Pancreas (tissue), 10 donors: Measurements from ENCODE around the gene ENO2. TPM values are rescaled to one million over a fixed set of nuclear protein-coding genes. Genes with fewer than 3 reads are reported as not detected.

Source experiments
- ATAC-seq, 4 donors: fragments of 200-7000 bp; cut with Tn5 transposase; one replicate each; pipeline versions ENCODE4 v1.8.0 to v1.9.1; 2020; ENCODE audit warnings: mild to moderate bottlenecking in 4 of 4, moderate library complexity in 4 of 4
- DNase-seq, 6 donors: peaks; one replicate each; pipeline ENCODE4 v3.0.0-alpha.2; 2020
- FAIRE-seq: peaks from 2 replicates; lab custom pipeline; 2012; peaks lifted over from hg19 to GRCh38; lab: Jason Lieb, UNC
- H3K27ac ChIP-seq, 4 donors: fragments of 200-600 bp; sonication (generic); 1 replicate in 3 of 4; 2 replicates in 1 of 4; pipeline versions ENCODE4 v1.5.0 to v1.8.0; 2020
- H3K27me3 ChIP-seq, 4 donors: fragments of 200-600 bp; one replicate each; pipeline ENCODE4 v1.8.0; 2021
- H3K36me3 ChIP-seq, 3 donors: fragments of 200-600 bp; sonication (generic) in 1 of 3; one replicate each; pipeline versions ENCODE4 v1.5.0 to v1.8.0; 2020 to 2021
- H3K4me1 ChIP-seq, 3 donors: fragments of 200-600 bp; one replicate each; pipeline ENCODE4 v1.8.0; 2021
- H3K4me3 ChIP-seq, 4 donors: fragments of 200-600 bp; sonication (generic) in 2 of 4; one replicate each; pipeline versions ENCODE4 v1.5.0 to v1.8.0; 2020 to 2021
- H3K9me3 ChIP-seq, 4 donors: fragments of 200-600 bp; one replicate each; pipeline ENCODE4 v1.8.0; 2021
- WGBS, 2 donors: extraction: QIAGEN DNeasy Blood & Tissue Kit; methylation state at CpG; one replicate each; pipeline ENCODE4 v1.1.7; 2013; 5-methylcytosine and 5-hydroxymethylcytosine counted together
- intact Hi-C, 3 donors: fragments of 100-400 bp; cut with DNase I; formaldehyde crosslinking; loops; one replicate each; pipeline versions ENCODE4 v1.11.1 to v1.14.2; 2022
- polyA plus RNA-seq, 2 donors: library from polyadenylated mRNA; stranded (reverse); fragments of 200-250 nt; gene quantifications; one replicate each; pipeline ENCODE4 v1.2.3, GENCODE V29; 2013
- total RNA-seq, 6 donors: library from RNA; stranded (reverse); fragmentation: NEBNext Ultra II Directional in 4 of 6; extraction: Animal tissue kit (Norgen Biotek cat#: 25700) in 4 of 6; gene quantifications; one replicate each; pipeline versions ENCODE4 v1.2.1 to v1.2.4, GENCODE V29; 2021 to 2023
- TF ChIP-seq, protein P1 (sequence below), 4 donors: fragments of 200-600 bp; sonication (generic) in 3 of 4; IDR thresholded peaks; one replicate each; pipeline versions ENCODE4 v1.5.0 to v1.8.0; 2021; ENCODE audit warnings: antibody characterized with exemption in 4 of 4
- donor health status: healthy with polysubstance abuse.
- donor health status: DM: no; HTN: no; CAD: no; lungs with moderate emphysema.
- donor health status: DM: no; HTN: no; CAD: no.
- donor health status: control.
- donor health status: control.
- donor health status: Bipolar disorder and iron deficiency.
- donor health status: DM: yes; HTN: yes; CAD: no.
- donor health status: DM: no; HTN: no; CAD: no.
- donor health status: DM: no; HTN: no; CAD: no.
- donor health status: DM: yes; HTN: yes; CAD: no.

Gene ENO2
- total and polyA plus RNA-seq, 8 donors, result 2.3 to 53.6 (median 6.6) TPM

DNA sequence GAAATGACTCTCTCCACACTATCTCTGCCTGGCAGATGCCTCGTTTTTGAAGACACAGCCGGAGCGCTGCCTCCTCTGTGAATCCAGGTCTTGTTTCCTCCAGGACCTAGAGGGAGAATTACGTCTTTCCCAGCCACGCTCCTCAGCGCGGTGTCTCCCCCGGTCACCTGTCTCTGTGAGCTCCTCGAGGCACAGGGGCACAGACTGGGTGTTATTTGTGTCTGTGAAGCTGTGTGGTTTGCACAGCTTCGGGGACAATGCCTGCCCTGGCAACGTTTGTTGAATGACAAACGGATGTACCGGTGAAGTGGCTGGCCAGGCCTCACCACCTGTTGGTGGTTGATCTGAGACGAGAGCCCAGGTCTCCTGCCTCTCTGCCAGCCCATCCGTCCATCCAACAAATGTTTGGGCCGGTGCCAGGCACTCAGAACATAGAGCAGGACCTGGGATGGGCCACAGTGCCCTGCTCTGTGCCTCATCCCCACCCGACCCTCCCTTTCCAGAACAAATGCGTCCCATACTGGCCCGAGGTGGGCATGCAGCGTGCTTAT is 42.8 kb downstream of the ENO2 start:
- no peak for ATAC-seq
- no peak overlapping the region for H3K27ac ChIP-seq
- no peak overlapping the region for H3K4me3 ChIP-seq
- H3K4me1 ChIP-seq, result peaks cover 0 to 20% (median 14%) of the 10 kb centered on the region in 3 donors
- H3K27me3 ChIP-seq, result no peaks in the 10 kb centered on the region
- intact Hi-C loops, result no loop called here
- 83 to 85% methylated on average over 20 of the region's 20 CpGs for WGBS, 2 donors
- H3K9me3 ChIP-seq, result no peaks in the 10 kb centered on the region
- TF ChIP-seq, protein P1, sequence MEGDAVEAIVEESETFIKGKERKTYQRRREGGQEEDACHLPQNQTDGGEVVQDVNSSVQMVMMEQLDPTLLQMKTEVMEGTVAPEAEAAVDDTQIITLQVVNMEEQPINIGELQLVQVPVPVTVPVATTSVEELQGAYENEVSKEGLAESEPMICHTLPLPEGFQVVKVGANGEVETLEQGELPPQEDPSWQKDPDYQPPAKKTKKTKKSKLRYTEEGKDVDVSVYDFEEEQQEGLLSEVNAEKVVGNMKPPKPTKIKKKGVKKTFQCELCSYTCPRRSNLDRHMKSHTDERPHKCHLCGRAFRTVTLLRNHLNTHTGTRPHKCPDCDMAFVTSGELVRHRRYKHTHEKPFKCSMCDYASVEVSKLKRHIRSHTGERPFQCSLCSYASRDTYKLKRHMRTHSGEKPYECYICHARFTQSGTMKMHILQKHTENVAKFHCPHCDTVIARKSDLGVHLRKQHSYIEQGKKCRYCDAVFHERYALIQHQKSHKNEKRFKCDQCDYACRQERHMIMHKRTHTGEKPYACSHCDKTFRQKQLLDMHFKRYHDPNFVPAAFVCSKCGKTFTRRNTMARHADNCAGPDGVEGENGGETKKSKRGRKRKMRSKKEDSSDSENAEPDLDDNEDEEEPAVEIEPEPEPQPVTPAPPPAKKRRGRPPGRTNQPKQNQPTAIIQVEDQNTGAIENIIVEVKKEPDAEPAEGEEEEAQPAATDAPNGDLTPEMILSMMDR (IDR thresholded peaks at IDR 0.05), result no peak
- peak in 2 of 6 donors; percentile 39 to 72 for DNase-seq
- no peaks in the 10 kb centered on the region for H3K36me3 ChIP-seq
- no peak for FAIRE-seq

DNA sequence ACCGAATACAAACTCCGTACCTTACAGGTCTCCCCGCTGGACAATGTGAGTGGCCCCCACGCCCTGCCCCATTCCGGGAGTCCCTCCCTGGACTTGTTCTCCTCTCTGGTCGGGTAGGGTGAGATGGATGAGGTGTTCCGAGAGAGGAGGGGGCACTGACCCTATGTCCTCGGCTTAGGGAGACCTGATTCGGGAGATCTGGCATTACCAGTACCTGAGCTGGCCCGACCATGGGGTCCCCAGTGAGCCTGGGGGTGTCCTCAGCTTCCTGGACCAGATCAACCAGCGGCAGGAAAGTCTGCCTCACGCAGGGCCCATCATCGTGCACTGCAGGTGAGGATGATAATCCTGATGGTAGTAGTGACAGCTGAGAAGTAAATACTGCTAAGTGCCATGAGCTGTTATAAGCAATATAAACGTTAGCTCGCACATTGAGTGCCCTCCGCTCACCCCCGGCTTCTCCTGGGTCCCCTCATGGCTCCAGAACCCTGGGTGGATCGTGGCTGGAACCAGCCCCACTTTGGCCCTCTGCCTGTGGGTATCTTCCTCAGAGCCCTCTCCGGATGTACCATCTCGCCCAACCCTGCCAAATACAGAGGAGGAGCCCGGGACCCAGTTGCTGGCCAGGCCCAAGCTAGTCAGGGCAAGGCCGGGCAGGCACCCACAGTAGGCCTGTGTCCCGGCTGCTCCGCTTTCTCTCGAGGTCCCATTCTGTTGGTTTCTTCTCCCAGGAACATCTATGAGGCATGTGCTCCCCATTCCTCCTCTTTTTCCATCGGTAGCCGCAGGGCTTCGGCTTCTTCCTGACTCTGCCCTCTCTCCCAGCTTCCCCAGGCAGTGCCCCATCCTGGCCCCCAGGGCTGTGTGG is 43.6 kb downstream of the ENO2 start:
- H3K9me3 ChIP-seq, result no peaks in the 10 kb centered on the region
- H3K4me3 ChIP-seq, result no peak overlapping the region
- DNase-seq, result peak in 1 of 6 donors; percentile 31
- no peak for FAIRE-seq
- intact Hi-C loops, result no loop called here
- TF ChIP-seq, protein P1 (IDR thresholded peaks at IDR 0.05), result no peak
- H3K27me3 ChIP-seq, result no peaks in the 10 kb centered on the region
- H3K27ac ChIP-seq, result no peak overlapping the region
- H3K4me1 ChIP-seq, result peaks cover 0 to 20% (median 14%) of the 10 kb centered on the region in 3 donors
- ATAC-seq, result no peak
- H3K36me3 ChIP-seq, result no peaks in the 10 kb centered on the region
- 90 to 93% methylated on average over 28 of the region's 28 CpGs for WGBS, 2 donors

DNA sequence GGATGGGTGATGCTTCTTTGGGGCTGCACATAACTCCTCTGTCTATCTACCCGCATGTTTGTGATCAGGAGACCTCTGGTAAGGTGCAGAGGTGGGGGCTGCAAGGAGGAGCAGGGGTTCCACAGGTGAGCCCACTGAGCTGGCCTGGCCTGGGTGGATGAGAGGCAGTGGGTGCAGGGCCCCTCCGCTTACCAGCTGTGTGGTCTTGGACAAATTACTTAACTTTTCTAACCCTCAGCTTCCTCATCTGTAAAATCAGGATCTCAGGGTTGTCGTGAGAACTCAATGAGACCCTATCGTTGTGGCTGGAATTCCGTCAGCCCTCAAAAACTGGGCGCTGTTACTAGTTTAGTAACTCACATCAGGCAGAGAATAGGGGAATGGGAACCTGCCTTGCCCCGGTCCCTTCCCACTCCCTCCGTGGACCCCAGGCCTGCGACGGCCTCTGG is 44.3 kb downstream of the ENO2 start:
- H3K9me3 ChIP-seq, result no peaks in the 10 kb centered on the region
- ATAC-seq (no peak), FAIRE-seq (no peak), DNase-seq (peak in 1 of 6 donors; percentile 13)
- no peaks in the 10 kb centered on the region for H3K27me3 ChIP-seq
- peaks cover 0 to 20% (median 14%) of the 10 kb centered on the region in 3 donors for H3K4me1 ChIP-seq
- 85 to 87% methylated on average over 10 of the region's 10 CpGs for WGBS, 2 donors
- no peaks in the 10 kb centered on the region for H3K36me3 ChIP-seq
- H3K27ac ChIP-seq, result peak overlapping the region in 2 of 4 donors; percentile 2 to 26
- no peak overlapping the region for H3K4me3 ChIP-seq
- TF ChIP-seq, protein P1 (IDR thresholded peaks at IDR 0.05), result no peak
- intact Hi-C loops, result no loop called here

DNA sequence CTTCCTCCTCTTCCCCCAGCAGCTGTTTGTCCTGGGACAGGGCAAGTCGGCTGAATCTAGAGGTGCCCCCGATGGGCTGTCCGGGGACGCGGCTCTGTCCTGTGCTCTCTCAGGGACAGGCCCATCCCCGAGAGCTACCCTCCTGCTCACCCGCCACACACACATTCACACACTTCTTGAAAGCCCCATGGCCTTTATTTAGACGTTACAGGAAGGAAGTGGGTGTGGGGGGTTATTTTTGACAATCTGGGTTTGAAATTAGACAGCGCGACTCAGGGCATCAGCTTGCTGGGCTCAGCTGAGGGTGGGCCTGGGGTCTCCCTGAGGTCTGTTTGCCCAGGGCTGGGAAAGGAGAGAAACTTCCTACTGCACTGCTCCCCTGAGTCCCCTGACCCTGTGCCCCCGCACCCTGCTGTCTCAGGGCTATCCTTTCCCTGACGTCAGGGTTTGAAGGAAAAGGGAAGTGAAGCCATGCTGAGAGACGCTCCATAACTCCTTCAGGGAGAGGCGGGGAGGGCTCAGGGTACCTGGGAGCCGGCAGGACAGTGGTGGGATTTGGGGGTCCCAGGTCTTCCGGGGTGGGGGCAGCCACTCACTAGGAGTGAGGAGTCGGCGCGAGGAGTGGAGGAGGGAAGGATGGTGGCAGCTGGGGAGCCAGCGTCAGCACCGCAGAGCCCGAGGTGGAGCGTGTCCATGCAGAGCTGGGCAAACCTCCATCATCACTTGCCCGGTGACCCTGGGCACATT is 44.9 kb downstream of the ENO2 start:
- Histone ChIP-seq H3K27me3 (no peaks in the 10 kb centered on the region), H3K36me3 (no peaks in the 10 kb centered on the region), H3K27ac (peak overlapping the region in 2 of 4 donors; percentile 2 to 26), H3K9me3 (no peaks in the 10 kb centered on the region), H3K4me3 (no peak overlapping the region), H3K4me1 (peaks cover 0 to 20% (median 14%) of the 10 kb centered on the region in 3 donors)
- DNase-seq, result peak in 4 of 6 donors; percentile 36 to 75 (median 46)
- no peak for FAIRE-seq
- 83 to 88% methylated on average over 24 of the region's 24 CpGs for WGBS, 2 donors
- intact Hi-C loops, result no loop called here
- no peak for ATAC-seq
- TF ChIP-seq, protein P1 (IDR thresholded peaks at IDR 0.05), result no peak
